ENCODE data around the gene KCNJ15.

- no peak for TF ChIP-seq POLR2AphosphoS5 (IDR thresholded peaks at IDR 0.05)
- no peak for TF ChIP-seq MXI1 (conservative IDR thresholded peaks at IDR 0.05; ENCODE audit: poor library complexity, severe bottlenecking)
Measured at GRCh38 chr21:38349111-38349746, 92.4 kb downstream of the KCNJ15 start.
